ENCODE measurements around the gene TMEM184C. TPM values are rescaled to one million over a fixed set of nuclear protein-coding genes. Genes with fewer than 3 reads are reported as not detected.

TMEM184C gene
- total RNA-seq, 4 donors from 2014 or later = 22.2 to 33.2 (median 24.4) TPM

GRCh38 chr4:147714575-147715401 lies 97.6 kb downstream of the TMEM184C start:
- Histone ChIP-seq H3K4me3 (no peak overlapping the region), H3K9me3 (no peaks in the 10 kb centered on the region), H3K4me1 (no peaks in the 10 kb centered on the region), H3K27ac (no peak overlapping the region), H3K36me3 (no peaks in the 10 kb centered on the region), H3K27me3 (no peaks in the 10 kb centered on the region)
- WGBS, 2 donors = 92 to 94% methylated on average over 8 of the region's 8 CpGs
- TF ChIP-seq EP300 (IDR thresholded peaks at IDR 0.05) = peak in 1 of 2 donors; percentile 52
- no peak for TF ChIP-seq POLR2A (IDR thresholded peaks at IDR 0.05)
- TF ChIP-seq CTCF (IDR thresholded peaks at IDR 0.05) = no peak
- DNase-seq (ENCODE audit: low spot score in 2 of 2) = peak; percentile 46 to 70

- DNase-seq (ENCODE audit: low spot score in 2 of 2) = no peak
- TF ChIP-seq POLR2A (IDR thresholded peaks at IDR 0.05) = no peak
- TF ChIP-seq EP300 (IDR thresholded peaks at IDR 0.05) = no peak
- TF ChIP-seq CTCF (IDR thresholded peaks at IDR 0.05) = no peak
- Histone ChIP-seq H3K27me3 (no peaks in the 10 kb centered on the region), H3K36me3 (no peaks in the 10 kb centered on the region), H3K9me3 (no peaks in the 10 kb centered on the region), H3K4me3 (no peak overlapping the region), H3K27ac (no peak overlapping the region), H3K4me1 (no peaks in the 10 kb centered on the region)
- WGBS, 2 donors = 37 to 47% methylated on average over 1 of the region's 1 CpG
These were observed 100.7 kb downstream of the TMEM184C start for GRCh38 chr4:147717878-147718277.

Other genes starting within 250 kb of the TMEM184C start
- 10 to 100 TPM; 12.7 to 25.5 (median 19.4) TPM for gene EDNRA, start 136.3 kb upstream of the TMEM184C start, total RNA-seq
- 10 to 100 TPM in 1 of 4 donors, 1 to 10 TPM in 3; 5.9 to 11.1 (median 6.9) TPM for gene PRMT9, start 66.8 kb downstream of the TMEM184C start, total RNA-seq
- 100 to 1,000 TPM; 131 to 217 (median 206) TPM for gene ARHGAP10, start 114.7 kb downstream of the TMEM184C start, total RNA-seq